Neuronal stem cell (in vitro differentiated cells): Measurements from ENCODE around the gene BUD23.
A peak's percentile ranks its signal among the peaks of the same experiment; 100 is the strongest.

ENCODE experiments used
- DNase-seq: peaks from one replicate; pipeline ENCODE4 v3.0.0-alpha.2; 2013; ENCODE audit warnings: low spot score
- H2AFZ ChIP-seq: one replicate; pipeline ENCODE4 v1.6.1; 2013; ENCODE audit warnings: mild to moderate bottlenecking, low read length, inconsistent platforms
- H2AK5ac ChIP-seq: 2 replicates; pipeline ENCODE4 v1.6.1; 2013; ENCODE audit warnings: low read depth, mild to moderate bottlenecking, inconsistent platforms, low read length, moderate library complexity, mixed read lengths
- H2BK120ac ChIP-seq: 2 replicates; pipeline ENCODE4 v1.6.1; 2013; ENCODE audit warnings: low read depth, mild to moderate bottlenecking, inconsistent platforms, low read length, moderate library complexity, mixed read lengths
- H2BK12ac ChIP-seq: one replicate; pipeline ENCODE4 v1.6.1; 2013; ENCODE audit warnings: low read length, inconsistent platforms
- H2BK15ac ChIP-seq: 2 replicates; pipeline ENCODE4 v1.6.1; 2013; ENCODE audit warnings: mild to moderate bottlenecking, low read length, inconsistent platforms, mixed read lengths
- H2BK5ac ChIP-seq: one replicate; pipeline ENCODE4 v1.6.1; 2013; ENCODE audit warnings: inconsistent platforms, mild to moderate bottlenecking, low read length, moderate library complexity
- H3K14ac ChIP-seq: one replicate; pipeline ENCODE4 v1.6.1; 2013; ENCODE audit warnings: low read length, inconsistent platforms
- H3K18ac ChIP-seq: 2 replicates; pipeline ENCODE4 v1.6.1; 2013; ENCODE audit warnings: low read length, inconsistent platforms
- H3K23ac ChIP-seq: 2 replicates; pipeline ENCODE4 v1.6.1; 2013; ENCODE audit warnings: low read depth, mild to moderate bottlenecking, mixed read lengths, low read length, inconsistent platforms; ENCODE audit not compliant: poor library complexity
- H3K27ac ChIP-seq: replicated peaks from 3 replicates; pipeline ENCODE4 v1.5.1; 2013; ENCODE audit warnings: low read length, inconsistent platforms
- H3K27me3 ChIP-seq, 3 experiments: 2 replicates each; pipeline ENCODE4 v1.6.1; 2013; ENCODE audit warnings: low read length in 3 of 3, mild to moderate bottlenecking in 2 of 3, inconsistent platforms in 1 of 3, low read depth in 1 of 3, mixed read lengths in 1 of 3, moderate library complexity in 1 of 3; ENCODE audit not compliant: control insufficient read depth in 3 of 3, insufficient read depth in 3 of 3
- H3K36me3 ChIP-seq, 2 donors: replicated peaks in 1 of 2; 2 replicates each; pipeline ENCODE4 v1.6.1; 2013; ENCODE audit warnings: low read length in 2 of 2; ENCODE audit not compliant: control insufficient read depth in 2 of 2, insufficient read depth in 2 of 2
- H3K4ac ChIP-seq: 2 replicates; pipeline ENCODE4 v1.6.1; 2013; ENCODE audit warnings: inconsistent platforms, mild to moderate bottlenecking, low read length, moderate library complexity
- H3K4me1 ChIP-seq, 2 donors: 1 replicate in 1 of 2; 2 replicates in 1 of 2; pipeline ENCODE4 v1.6.1; 2013; ENCODE audit warnings: low read length in 2 of 2, low read depth in 1 of 2; ENCODE audit not compliant: control insufficient read depth in 2 of 2, insufficient read depth in 1 of 2
- H3K4me2 ChIP-seq: one replicate; pipeline ENCODE4 v1.6.1; 2013; ENCODE audit warnings: mild to moderate bottlenecking, low read length, inconsistent platforms; ENCODE audit not compliant: insufficient read depth, poor library complexity, severe bottlenecking
- H3K4me3 ChIP-seq, 2 donors: 2 replicates each; pipeline ENCODE4 v1.5.1; 2013; ENCODE audit warnings: low read length in 2 of 2, mild to moderate bottlenecking in 2 of 2, inconsistent platforms in 1 of 2, moderate library complexity in 1 of 2
- H3K79me1 ChIP-seq: one replicate; pipeline ENCODE4 v1.6.1; 2013; ENCODE audit warnings: low read depth, mild to moderate bottlenecking, inconsistent platforms, low read length, moderate library complexity
- H3K9ac ChIP-seq: one replicate; pipeline ENCODE4 v1.6.1; 2013; ENCODE audit warnings: mild to moderate bottlenecking, low read depth, low read length, inconsistent platforms; ENCODE audit not compliant: poor library complexity
- H3K9me3 ChIP-seq, 2 donors: replicated peaks in 1 of 2; 2 replicates each; pipeline versions ENCODE3 to v1.6.1; 2013; ENCODE audit warnings: low read length in 2 of 2, mild to moderate bottlenecking in 2 of 2, inconsistent platforms in 1 of 2, low read depth in 1 of 2, mixed read lengths in 1 of 2, moderate library complexity in 1 of 2; ENCODE audit not compliant: control insufficient read depth in 2 of 2, insufficient read depth in 1 of 2
- H4K8ac ChIP-seq: one replicate; pipeline ENCODE4 v1.6.1; 2013; ENCODE audit warnings: low read depth, mild to moderate bottlenecking, inconsistent platforms, low read length, moderate library complexity
- H4K91ac ChIP-seq: one replicate; pipeline ENCODE4 v1.6.1; 2013; ENCODE audit warnings: low read length, low read depth, mild to moderate bottlenecking, inconsistent platforms; ENCODE audit not compliant: poor library complexity
- WGBS, 2 donors: extraction: QIAGEN DNeasy Blood & Tissue Kit; methylation state at CpG; one replicate each; pipeline ENCODE4 v1.1.7; 2013; ENCODE audit warnings: missing lambda C conversion rate in 2 of 2, mixed read lengths in 1 of 2; ENCODE audit not compliant: insufficient read length in 2 of 2, insufficient replicate concordance in 1 of 2; ENCODE audit errors: extremely low coverage in 2 of 2; 5-methylcytosine and 5-hydroxymethylcytosine counted together

Gene BUD23

DNA sequence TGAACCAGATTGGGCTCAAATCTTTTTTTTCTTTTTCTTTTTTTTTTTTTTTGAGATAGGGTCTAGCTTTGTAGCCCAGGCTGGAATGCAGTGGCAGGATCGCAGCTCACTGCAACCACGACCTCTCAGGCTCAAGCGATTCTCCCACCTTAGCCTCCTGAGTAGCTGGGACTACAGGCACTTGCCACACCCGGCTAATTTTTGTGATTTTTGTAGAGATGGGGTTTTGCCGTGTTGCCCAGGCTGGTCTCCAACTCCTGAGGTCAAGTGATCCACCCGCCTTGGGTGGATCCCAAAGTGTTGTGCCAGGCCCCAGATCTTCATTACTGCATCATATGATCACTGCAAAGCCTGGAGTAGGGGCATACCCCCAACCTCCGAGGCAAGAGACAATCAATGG, 2.9 kb upstream of the BUD23 start:
- H3K23ac ChIP-seq = no peak overlapping the region
- no peaks in the 10 kb centered on the region for H3K27me3 ChIP-seq
- H2BK5ac ChIP-seq = no peak overlapping the region
- H2BK15ac ChIP-seq = no peak overlapping the region
- H3K4me2 ChIP-seq = no peak overlapping the region
- H3K18ac ChIP-seq = no peak overlapping the region
- no peak overlapping the region for H2AFZ ChIP-seq
- no CpG with 5 or more reads among the region's 7 CpGs for WGBS, 2 donors
- peaks cover 19% of the 10 kb centered on the region for H3K79me1 ChIP-seq
- no peak overlapping the region for H3K27ac ChIP-seq
- H3K4me1 ChIP-seq = peaks cover 9 to 12% of the 10 kb centered on the region in 2 donors
- H3K4me3 ChIP-seq = no peak overlapping the region
- H2BK120ac ChIP-seq = no peak overlapping the region
- H2AK5ac ChIP-seq = no peak overlapping the region
- no peak overlapping the region for H3K9ac ChIP-seq
- H3K14ac ChIP-seq = no peak overlapping the region
- no peak overlapping the region for H4K91ac ChIP-seq
- H3K4ac ChIP-seq = no peak overlapping the region
- H4K8ac ChIP-seq = no peak overlapping the region
- DNase-seq = no peak
- peaks cover 5 to 37% of the 10 kb centered on the region in 2 donors for H3K36me3 ChIP-seq
- H3K9me3 ChIP-seq = peaks cover 0 to 2% of the 10 kb centered on the region in 2 donors
- H2BK12ac ChIP-seq = no peak overlapping the region

DNA sequence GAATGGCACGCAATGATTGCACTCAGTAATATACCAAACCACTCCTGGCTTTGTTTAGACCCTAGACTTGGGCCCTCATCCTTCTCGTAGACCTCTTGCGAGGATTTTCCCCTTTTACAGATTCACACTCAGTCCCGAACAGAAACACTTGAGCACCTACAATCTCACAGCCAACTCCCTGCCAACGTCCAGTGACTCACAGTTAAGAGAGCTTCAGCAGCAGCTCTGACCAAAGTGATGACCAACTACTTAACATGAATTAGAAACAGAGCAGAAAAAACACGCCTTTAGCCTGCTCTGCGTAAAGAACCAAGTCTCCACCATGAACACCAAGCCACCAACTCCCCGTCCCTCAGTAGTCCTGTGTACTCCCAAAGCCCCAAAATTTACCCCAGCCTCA, 2.4 kb upstream of the BUD23 start:
- Histone ChIP-seq H4K8ac (no peak overlapping the region), H2BK120ac (no peak overlapping the region), H3K36me3 (peaks cover 5 to 37% of the 10 kb centered on the region in 2 donors), H3K9ac (no peak overlapping the region), H2BK15ac (no peak overlapping the region), H2BK12ac (no peak overlapping the region), H2AK5ac (no peak overlapping the region), H3K4ac (no peak overlapping the region), H2AFZ (no peak overlapping the region), H3K4me1 (peaks cover 9 to 12% of the 10 kb centered on the region in 2 donors), H3K27me3 (no peaks in the 10 kb centered on the region), H2BK5ac (no peak overlapping the region), H3K18ac (no peak overlapping the region), H3K14ac (no peak overlapping the region), H3K9me3 (peaks cover 0 to 2% of the 10 kb centered on the region in 2 donors), H3K4me3 (peak overlapping the region in 1 of 2 donors; percentile 100), H3K23ac (no peak overlapping the region), H3K4me2 (no peak overlapping the region), H3K79me1 (peaks cover 19% of the 10 kb centered on the region), H3K27ac (no peak overlapping the region), H4K91ac (no peak overlapping the region)
- DNase-seq = no peak
- no CpG with 5 or more reads among the region's 8 CpGs for WGBS, 2 donors

DNA sequence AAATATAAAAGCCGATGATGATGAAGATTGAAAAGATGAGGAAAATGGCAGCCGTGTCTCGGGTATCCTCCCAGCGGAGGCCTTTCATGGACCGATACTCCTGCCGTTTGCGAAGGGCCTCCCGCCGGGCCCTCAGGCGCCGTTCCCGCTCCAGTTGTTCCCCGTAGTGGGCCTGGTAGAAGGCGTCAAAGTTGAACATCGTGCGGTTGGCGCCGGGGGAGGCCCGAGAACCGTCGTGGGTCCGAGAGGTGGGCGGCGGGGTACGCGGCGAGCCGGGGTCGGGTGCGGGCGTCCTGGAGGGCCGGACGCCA, 697 bp upstream of the BUD23 start:
- no peak for DNase-seq
- H3K27me3 ChIP-seq = no peaks in the 10 kb centered on the region
- no CpG with 5 or more reads among the region's 33 CpGs for WGBS, 2 donors

DNA sequence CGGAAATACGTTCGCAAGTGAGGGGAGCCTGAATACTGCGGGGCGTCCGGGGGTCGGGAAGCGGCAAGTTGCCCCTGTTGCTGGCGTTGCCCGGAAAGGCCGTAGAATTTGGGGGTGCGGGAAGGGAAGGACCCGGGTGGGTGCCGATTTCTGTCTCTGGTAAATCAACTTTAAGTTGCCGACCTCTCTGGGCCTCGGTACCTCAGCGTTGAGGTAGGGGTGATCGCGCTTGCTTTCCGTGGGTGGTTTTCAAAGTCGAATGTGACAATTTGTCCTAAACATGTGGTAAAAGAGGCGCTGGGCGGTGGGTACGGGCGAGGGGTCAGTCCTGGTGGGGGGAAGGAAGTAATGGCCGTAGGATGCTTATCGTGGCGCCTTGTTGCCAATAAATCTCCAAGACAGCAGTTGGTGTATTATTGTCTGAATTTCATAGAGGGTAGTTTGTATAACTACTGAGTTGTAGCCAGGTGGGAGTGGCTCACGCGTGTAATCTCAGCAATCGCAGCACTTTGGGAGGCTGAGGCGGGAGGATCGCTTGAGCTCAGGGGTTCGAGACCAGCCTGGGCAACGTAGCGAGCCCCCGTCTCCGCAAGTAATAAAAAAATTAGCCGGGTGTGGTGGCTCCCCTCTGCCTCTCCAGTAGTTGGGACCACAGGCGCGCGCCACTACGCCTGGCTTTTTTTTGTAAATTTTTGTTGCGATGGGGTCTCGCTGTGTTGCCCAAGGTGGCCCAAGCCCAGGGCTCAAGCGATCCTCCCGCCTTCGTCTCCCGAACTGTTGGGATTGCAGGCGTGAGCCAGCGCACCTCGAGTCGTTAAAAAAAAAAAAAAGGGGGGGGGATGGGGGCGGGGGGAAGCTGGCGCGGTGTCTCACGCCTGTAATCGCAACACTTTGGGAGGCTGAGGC, 644 bp downstream of the BUD23 start:
- H3K27me3 ChIP-seq = no peaks in the 10 kb centered on the region
- H3K4me3 ChIP-seq = peak overlapping the region; percentile 93 to 100
- H2BK5ac ChIP-seq = peak overlapping the region; percentile 76
- peak overlapping the region; percentile 85 for H3K9ac ChIP-seq
- H4K8ac ChIP-seq = no peak overlapping the region
- no peak overlapping the region for H4K91ac ChIP-seq
- H3K23ac ChIP-seq = peak overlapping the region; percentile 98
- no peak overlapping the region for H3K27ac ChIP-seq
- peaks cover 0 to 2% of the 10 kb centered on the region in 2 donors for H3K9me3 ChIP-seq
- H3K79me1 ChIP-seq = peaks cover 21% of the 10 kb centered on the region
- H3K4ac ChIP-seq = no peak overlapping the region
- peak overlapping the region; percentile 58 for H3K18ac ChIP-seq
- H3K4me2 ChIP-seq = peak overlapping the region; percentile 84
- peaks cover 9 to 12% of the 10 kb centered on the region in 2 donors for H3K4me1 ChIP-seq
- WGBS, 2 donors = no CpG with 5 or more reads among the region's 58 CpGs
- no peak overlapping the region for H2BK12ac ChIP-seq
- H3K36me3 ChIP-seq = peaks cover 10 to 52% of the 10 kb centered on the region in 2 donors
- no peak for DNase-seq
- no peak overlapping the region for H2BK15ac ChIP-seq
- no peak overlapping the region for H2BK120ac ChIP-seq
- peak overlapping the region; percentile 27 for H2AK5ac ChIP-seq
- peak overlapping the region; percentile 98 for H2AFZ ChIP-seq
- no peak overlapping the region for H3K14ac ChIP-seq

More for the DNA sequence above, 697 bp upstream of the BUD23 start:
- peak overlapping the region; percentile 98 for H2AFZ ChIP-seq
- H2BK120ac ChIP-seq = no peak overlapping the region
- peak overlapping the region; percentile 76 for H4K8ac ChIP-seq
- peaks cover 21% of the 10 kb centered on the region for H3K79me1 ChIP-seq
- H3K14ac ChIP-seq = peak overlapping the region; percentile 64
- H3K36me3 ChIP-seq = peaks cover 12 to 52% of the 10 kb centered on the region in 2 donors
- peaks cover 9 to 12% of the 10 kb centered on the region in 2 donors for H3K4me1 ChIP-seq
- H2BK5ac ChIP-seq = peak overlapping the region; percentile 76
- peak overlapping the region; percentile 97 to 100 for H3K4me3 ChIP-seq
- H3K9ac ChIP-seq = peak overlapping the region; percentile 98
- no peak overlapping the region for H2BK12ac ChIP-seq
- H2AK5ac ChIP-seq = peak overlapping the region; percentile 96
- H3K18ac ChIP-seq = peak overlapping the region; percentile 94
- H2BK15ac ChIP-seq = peak overlapping the region; percentile 60
- peak overlapping the region; percentile 79 for H3K4me2 ChIP-seq
- H4K91ac ChIP-seq = peak overlapping the region; percentile 89
- H3K4ac ChIP-seq = peak overlapping the region; percentile 97
- H3K27ac ChIP-seq = no peak overlapping the region
- H3K23ac ChIP-seq = peak overlapping the region; percentile 98
- peaks cover 0 to 2% of the 10 kb centered on the region in 2 donors for H3K9me3 ChIP-seq
